NCI-H82 treated with DMSO at 0.1 percent for 48 hours (cell line): ENCODE results near the gene PKP3.
"Not testable (repeated sequence)": the region's sequence is repeated elsewhere in the genome, so short reads cannot be mapped to it uniquely, and the experiment has no call there.

ENCODE experiments used
- DNase-seq: peaks from one replicate; lab custom pipeline; 2025; ENCODE audit not compliant: unreplicated experiment; lab: John Stamatoyannopoulos, UW

Gene PKP3

GRCh38 chr11:420911-421321, 26.9 kb downstream of the PKP3 start:
- no peak for DNase-seq

- DNase-seq, result peak; percentile 60
These were observed 28.2 kb downstream of the PKP3 start for GRCh38 chr11:422249-422656.

- no peak for DNase-seq
These were observed 30.2 kb downstream of the PKP3 start for GRCh38 chr11:424232-424631.

GRCh38 chr11:424766-425165, 30.8 kb downstream of the PKP3 start:
- not testable (repeated sequence) for DNase-seq

GRCh38 chr11:425301-425700, 31.3 kb downstream of the PKP3 start:
- no peak for DNase-seq

- no peak for DNase-seq
These were observed 32.8 kb downstream of the PKP3 start for GRCh38 chr11:426851-427250.

- DNase-seq, result no peak
These were observed 34.3 kb downstream of the PKP3 start for GRCh38 chr11:428295-428694.

- DNase-seq, result no peak
These were observed 35.4 kb downstream of the PKP3 start for GRCh38 chr11:429391-429790.

- DNase-seq, result no peak
These were observed 36.0 kb downstream of the PKP3 start for GRCh38 chr11:429931-430456.

GRCh38 chr11:431921-432320, 37.9 kb downstream of the PKP3 start:
- DNase-seq, result no peak

GRCh38 chr11:432501-433100, 38.6 kb downstream of the PKP3 start:
- DNase-seq, result no peak

- no peak for DNase-seq
These were observed 39.1 kb downstream of the PKP3 start for GRCh38 chr11:433111-433510.

GRCh38 chr11:433641-434040, 39.6 kb downstream of the PKP3 start:
- DNase-seq, result no peak

GRCh38 chr11:434496-434895, 40.5 kb downstream of the PKP3 start:
- no peak for DNase-seq

GRCh38 chr11:434999-435740, 41.2 kb downstream of the PKP3 start:
- not testable (repeated sequence) for DNase-seq

GRCh38 chr11:437228-437870, 43.3 kb downstream of the PKP3 start:
- DNase-seq, result no peak

- no peak for DNase-seq
These were observed 44.3 kb downstream of the PKP3 start for GRCh38 chr11:438101-438844.

- no peak for DNase-seq
These were observed 45.5 kb downstream of the PKP3 start for GRCh38 chr11:439315-440064.

GRCh38 chr11:440065-441042, 46.3 kb downstream of the PKP3 start:
- no peak for DNase-seq

GRCh38 chr11:441043-441417, 47.0 kb downstream of the PKP3 start:
- no peak for DNase-seq
